ENCODE data around the gene TBC1D22A.

Gene TBC1D22A

DNA sequence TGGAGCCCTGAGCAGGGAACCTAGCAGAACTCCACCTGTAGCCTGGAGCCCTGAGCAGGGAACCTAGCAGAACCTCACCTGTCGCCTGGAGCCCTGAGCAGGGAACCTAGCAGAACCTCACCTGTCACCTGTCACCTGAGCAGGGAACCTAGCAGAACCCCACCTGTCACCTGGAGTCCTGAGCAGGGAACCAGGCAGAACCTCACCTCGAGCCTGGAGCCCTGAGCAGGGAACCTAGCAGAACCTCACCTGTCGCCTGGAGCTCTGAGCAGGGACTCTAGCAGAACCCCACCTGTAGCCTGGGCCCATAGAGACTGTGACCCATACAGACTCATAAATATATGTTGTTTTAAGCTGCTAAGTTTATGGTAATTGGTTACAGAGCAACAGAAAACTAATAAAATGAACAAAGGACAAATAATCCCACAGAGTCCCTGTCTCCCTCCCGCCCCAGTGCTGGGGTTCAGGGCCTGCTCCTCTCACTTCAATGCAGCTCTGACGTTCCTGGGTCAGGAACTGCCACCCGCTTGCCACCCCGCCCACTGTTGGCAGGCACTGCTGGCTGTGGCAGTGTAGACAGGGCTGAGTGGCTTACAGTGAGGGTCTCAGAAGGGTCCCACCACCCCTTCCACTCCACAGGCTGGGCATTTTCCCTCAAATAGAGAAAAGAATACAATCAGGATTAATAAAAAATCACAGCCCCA, 259.1 kb downstream of the TBC1D22A start:
- no peak for DNase-seq

DNA sequence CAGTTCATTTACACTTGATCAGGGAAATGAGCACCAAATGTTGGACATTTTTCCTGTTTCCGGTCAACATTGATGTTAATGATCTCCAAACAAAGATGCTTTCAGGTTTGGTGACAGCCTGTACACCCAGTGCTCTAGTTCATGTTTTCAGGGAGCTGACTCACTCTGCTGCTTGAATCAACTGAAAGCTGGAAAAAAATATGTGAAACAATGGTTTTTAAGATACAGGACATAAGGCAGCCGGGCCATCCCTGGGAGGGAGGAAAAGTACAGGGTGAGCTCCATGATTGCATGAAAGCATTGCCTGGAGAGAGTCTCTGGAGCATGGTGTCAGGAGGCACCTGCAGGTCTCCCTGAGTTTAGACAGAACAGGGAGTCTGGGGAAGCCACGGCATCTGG, 259.6 kb downstream of the TBC1D22A start:
- DNase-seq = no peak

DNA sequence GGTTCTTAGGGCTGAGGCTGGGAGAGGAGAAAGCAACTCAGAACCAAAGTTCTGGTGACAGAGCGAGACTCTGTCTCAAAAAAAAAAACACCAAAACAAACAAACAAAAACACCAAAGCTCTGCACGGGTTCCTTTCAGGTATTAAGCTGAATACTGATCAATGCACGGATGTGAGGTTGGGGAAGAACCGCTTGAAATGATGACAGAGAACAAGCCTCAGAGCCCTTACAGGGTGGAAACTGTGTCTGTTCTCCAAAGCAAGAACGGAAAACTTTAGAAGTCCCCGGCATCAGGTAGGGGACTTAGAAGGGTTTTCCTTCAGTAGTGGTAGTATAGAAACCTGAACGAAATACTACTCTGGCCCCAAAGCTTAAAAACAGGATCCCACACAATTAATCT, 260.0 kb downstream of the TBC1D22A start:
- DNase-seq = no peak

DNA sequence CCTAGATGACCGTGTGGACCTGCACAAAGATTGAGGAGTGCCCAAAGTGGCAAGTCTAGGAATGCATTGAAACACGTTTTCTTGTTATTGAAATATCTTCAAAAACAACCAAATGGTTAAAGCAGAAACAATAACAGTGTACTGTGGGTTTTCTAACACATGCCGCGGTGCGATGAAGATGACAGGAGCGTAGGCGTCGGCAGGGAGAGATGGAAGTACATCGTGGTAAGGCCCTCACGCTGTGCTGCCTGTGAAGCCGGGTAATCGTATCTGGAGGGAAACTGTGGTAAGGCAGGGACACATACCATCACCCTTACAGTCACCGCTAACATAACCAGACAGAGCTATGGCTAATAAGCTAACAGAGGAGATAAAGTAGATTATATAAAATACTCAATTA, 261.4 kb downstream of the TBC1D22A start:
- DNase-seq = no peak

DNA sequence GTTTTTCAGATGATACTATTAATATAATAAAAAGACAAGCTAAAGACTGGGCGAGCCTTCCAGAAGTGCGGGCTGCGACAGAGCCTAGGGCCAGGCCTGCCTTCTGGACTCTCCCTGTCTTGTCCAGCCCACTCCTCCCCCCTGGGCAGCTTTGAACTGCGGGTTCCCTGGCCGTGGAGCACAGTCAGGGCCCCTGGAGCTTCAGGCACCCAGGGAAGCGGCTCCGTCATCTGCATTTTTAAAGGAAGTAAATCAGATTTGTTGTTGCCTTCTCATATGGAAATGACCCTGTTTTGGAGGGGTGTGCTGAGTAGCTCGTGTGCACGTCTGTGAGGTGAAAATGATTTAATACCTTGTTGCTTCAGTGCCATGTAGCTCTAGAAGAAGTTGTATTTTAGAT, 265.3 kb downstream of the TBC1D22A start:
- DNase-seq = no peak

DNA sequence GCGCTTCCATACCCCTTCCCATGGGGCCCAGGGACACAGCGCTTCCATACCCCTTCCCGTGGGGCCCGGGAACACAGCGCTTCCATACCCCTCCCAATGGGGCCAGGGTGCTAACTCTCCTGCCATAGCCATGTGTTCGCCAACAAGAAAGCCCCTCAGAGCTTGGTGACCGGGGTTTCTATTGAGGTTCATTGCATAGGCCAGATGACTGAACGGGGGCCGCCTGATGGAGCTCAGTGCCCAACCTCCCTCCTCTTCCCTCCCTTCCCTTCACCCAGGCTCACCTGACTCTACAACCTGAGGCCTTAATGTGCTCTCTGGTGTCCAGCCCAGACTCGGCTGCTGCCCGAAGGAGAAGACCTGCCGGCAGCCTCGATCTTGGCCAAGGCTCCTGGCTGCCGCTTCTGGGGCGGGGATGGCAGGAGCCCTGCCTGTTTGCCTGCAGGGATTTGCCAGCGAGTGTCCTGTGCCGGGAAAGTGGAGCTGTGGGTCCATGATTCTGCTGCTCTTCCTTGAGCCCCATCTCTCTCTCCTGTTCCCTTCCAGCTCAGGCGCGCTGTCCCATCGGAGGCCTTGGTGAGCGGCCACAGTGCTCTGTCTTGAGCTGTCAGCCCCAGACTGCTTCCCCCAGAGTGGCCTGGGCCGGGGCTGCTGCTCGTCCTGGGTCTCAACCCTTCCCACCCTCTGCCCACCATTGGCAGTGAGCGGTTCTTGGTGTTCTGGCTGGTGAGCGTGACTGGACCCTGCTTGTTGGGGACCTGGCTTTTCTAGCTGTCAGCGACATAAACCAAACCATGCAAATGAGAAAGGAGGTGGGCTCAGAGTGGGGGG, 267.0 kb downstream of the TBC1D22A start:
- DNase-seq = no peak

DNA sequence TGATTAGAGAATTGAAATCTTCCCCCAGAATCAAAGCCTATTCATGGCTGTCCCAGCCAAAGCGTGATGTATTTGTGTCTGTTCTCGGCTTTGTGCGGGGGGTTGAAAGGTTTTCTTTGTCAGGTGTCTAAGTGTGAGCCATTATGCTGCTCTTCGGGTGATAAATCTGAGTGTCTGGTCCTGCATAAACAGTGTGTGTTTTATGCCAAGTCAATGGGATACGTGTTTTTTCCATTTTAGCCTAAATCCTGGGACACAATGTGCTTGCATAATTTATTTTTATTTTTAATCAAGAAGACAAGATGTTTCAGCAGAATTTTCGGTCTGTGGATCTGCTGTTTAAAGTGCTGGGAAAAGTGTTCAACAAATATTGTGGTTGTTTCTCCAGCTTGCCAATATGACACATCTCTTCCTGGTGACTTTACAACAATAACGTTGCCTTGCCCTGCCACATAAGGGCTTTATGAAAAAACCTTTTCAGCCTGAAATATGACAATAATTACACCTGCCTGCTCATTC, 267.8 kb downstream of the TBC1D22A start:
- peak; percentile 16 for DNase-seq

DNA sequence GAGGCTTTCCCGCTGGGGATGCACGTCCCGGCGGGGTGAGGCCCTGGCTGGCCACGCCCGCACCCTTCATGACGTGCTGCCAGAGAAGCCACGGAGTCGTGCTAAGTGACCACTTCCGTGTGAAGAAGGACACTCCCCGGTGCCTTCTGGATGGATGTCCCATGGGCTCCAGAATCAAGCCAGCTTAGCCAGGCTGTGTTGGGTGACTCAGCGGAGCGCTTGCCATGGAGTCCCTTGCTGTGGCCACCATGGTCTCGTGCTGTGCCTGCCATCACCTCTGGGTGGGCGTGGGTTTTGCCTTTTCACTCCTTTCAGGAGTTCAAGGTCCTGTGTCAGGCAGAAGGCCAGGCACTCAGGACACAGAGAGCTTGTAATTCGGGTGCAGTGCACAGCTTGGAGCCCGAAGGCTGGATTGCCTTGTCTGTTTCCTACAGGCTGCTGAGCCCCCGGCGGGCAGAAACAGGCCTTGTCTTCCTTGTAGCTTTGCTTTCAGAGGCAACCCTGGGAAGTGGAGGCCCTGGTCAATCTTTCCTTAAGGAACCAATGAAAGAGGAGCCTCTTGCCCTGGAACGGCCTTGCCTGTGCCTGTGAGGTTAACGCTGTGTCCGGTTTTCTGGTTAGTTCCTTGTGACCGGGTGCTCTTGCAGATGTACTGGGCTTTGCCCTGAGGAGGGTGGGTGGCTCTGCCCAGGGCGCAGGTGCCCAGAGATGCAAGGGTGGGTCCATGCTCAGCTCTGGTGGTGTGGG, 268.6 kb downstream of the TBC1D22A start:
- peak; percentile 37 for DNase-seq

DNA sequence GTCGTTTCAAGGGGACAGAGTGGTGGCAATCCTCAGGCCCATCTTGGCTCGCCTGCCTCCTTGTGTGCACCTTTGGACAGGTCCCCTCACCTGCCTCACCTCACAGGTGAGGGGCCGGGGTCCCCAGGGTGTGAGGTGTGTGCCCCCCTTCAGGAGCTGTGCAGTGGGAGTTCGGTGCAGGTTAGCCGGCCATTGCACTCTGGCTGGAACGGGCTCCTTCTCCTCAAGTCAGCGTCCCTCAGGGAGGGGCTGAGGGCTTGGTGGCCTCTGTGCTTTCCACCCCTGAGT, 269.1 kb downstream of the TBC1D22A start:
- DNase-seq = no peak

DNA sequence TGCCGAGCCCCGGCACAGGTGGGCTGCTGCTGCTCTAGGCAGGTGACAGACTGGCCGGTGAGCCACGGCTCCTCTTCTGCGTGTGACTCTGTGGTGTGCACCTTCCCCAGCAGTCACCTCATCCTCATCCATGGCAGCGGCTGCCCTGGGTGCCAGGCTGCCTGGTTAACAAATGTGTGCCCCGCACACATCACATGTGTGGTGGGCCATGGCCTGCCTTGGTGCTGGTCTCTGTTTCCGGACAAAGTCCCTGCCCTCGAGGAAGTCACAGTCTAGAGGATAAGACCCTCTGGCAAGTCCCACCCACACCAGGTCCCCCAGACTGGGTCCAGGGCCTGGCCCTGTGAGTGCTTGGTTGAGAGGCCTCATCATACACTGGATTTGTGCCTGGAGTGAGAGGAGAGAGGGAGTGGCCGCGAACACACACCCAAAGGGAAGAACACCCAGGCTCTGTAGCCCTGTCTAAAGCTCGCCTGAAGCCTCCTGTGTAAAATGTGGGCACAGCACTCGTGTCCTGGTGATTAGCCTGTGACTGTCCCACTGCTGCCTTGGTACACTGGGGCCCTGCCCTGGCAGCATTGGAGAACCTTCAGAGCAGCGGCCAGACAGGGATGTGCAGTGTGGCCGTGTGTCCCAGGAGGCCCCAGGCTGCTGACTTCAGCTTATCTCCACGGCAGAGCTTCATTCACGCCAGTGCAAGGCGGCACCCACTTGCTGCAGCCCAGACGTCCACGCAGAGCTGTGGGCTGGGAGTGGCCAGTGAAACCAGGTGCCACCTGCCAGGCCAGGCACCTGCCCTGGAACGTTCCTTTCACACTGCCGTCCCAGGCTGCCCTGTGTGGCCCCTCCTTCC, 269.9 kb downstream of the TBC1D22A start:
- DNase-seq = no peak

DNA sequence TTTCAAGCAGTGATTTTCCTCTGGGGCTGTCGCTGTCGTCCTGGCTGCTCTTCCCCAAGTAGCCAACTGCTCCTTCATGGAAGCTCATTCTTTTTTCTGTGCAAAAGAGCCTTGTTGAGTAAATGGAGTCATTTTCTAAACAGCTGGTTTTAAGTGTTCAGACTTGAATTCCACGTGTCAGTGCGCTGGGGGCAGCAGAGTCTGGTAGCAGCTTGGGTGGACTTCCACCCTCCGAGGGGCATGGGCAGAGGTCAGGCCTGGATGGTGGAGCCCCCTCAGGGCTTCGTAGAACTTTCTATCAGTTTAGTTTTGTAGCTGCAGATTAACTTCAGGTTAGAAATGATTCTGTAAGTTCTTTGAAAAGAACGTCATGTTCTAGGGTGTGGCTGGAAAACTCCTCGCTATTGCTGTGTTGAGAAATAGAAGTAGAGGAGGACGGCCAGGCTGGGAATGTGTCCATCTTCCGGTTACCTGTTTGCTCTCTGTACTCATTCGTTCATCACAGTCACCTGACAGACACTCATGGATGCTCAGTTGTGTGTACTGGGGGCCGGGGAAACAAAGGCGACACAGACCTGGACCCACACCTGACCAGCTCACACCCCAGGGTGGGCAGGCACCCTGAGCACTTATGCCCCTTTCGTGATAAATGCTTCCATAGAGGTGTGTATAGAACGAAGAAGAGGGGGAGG, 270.7 kb downstream of the TBC1D22A start:
- no peak for DNase-seq

DNA sequence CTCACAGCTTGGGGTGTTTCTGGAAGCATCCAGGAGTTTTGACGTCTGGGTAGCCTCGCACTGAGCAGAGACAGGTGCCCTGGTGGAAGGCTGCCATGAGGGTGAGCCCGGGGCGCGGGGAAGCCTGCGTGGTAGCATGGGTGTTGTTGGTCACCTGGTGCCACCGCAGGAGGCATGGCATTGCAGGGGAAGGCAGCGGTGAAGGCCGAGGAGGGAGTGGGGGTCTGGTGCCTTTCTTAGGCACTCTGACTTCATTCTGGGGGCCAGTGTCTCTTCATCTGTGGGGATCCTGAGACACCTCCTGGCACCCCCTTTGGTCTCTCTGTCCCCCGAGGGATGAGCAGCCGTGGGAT, 271.2 kb downstream of the TBC1D22A start:
- DNase-seq = no peak

DNA sequence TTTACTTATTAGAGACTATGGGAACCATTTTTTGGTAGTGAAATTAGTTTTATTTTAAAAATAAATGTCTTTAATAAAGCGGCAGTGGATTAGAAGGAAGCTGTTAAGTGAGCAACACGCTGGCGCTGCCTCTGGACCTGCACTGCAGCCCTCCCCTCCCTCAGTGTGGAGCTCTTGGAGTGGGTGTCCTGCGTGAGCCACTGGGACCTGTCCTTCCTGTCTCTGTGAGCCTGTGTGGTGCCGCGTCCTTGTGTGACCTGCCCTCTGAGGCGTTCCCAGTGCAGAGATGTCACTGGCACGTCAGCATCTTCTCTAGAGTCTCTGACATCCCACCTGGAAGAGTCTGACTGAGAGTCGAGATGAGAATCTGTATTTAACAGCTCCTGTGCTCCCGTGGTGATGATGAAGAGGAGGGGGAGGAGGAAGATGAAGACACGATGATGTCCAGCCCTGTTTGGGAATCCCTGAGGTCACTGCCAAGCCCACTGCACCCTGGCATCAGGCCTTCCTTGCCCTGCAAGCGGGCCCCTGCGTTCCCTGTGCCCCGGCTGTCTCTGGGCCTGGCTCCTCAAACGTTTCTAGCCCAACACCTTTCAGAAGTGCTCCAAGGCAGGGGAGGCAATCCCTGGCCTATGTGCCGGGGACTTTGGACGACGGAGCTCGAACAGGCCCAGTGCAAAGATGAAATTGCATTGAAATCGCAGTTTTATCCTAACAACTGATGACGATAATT, 271.8 kb downstream of the TBC1D22A start:
- no peak for DNase-seq

DNA sequence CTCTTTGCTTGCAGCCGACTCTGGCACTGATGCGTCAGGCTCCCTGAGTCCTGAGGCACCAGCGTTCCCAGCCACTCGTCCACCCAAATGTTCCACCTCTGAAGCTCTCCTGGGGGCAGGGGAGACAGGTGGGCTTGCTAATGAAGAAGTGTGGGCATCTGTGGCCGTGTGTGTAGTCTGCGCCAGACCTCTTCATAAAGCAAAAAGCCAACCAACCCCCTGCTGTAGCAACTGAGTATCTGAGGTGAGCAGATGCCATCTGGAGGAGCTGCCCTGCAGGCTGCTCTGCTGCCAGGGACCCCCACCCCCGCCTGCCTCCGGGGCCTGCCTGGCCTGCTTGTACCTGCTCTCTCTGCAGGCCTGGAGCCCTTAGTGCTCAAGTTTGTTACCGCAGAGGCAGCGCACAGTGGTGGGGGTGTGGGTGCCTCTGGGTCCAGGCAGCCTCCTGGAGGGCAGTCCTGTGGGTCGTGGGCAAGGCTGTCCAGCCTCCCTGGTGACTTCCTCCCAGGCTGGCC, 272.5 kb downstream of the TBC1D22A start:
- no peak for DNase-seq

DNA sequence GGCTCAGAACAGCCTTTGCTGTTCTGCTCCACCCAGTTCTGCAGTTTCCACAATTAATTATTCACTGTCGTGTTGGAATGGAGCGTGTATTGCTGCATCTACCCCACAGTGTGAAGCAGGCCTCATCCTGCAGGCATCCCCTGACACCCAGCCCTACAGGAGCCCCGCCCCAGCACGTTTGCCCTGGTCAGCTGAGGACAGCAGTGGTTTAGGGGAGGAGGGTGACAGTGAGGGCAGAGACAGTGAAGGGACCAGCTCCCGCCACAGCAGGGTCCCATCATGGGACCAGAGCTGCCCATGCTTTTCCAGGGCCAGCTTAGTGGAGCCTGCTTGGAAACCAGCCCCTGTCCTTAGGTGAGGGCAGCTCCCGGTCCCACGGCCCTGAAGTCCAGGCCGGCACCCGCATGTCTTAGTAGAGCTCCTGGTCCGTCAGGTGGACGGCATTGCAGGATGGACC, 273.0 kb downstream of the TBC1D22A start:
- no peak for DNase-seq

DNA sequence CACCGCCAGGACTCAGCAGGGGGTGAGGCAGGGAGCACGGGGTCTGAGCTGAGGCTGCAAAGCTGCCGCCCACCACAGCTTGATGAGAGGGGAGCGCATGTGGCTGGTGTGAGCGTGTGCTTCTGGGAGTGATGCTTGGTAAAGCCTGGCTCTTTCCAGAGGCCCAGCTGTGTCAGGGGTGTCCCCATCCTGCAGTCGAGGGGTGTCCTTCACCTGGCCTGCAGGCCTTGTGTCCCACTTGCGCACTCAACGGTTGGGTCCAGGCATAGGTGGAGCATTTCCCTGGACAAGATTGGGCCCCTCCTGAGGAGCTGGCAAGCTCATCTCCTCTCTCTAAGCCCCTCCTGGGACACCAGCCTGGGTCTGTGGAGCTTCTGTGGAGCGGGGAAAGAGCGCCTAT, 273.9 kb downstream of the TBC1D22A start:
- no peak for DNase-seq

DNA sequence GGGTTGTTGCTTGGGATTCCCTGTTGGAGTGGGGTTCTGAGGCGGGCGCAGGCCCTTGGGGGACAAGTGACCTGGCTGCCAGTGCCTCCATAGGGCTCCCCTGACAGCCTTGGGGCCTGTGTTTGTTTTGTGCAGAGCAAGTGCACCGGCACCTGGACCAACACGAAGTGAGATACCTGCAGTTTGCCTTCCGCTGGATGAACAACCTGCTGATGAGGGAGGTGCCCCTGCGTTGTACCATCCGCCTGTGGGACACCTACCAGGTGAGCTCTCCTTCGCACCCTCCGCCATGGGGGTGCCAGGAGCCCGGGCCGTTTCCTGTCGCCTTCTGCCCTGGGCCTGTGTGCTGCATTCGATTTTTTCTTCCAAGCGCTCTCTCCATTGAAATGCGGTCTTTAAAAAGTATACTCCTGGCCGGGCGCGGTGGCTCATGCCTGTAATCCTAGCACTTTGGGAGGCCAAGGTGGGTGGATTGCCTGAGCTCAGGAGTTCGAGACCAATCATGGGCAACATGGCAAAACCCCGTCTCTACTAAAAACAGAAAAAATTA, 274.6 kb downstream of the TBC1D22A start:
- no peak for DNase-seq

DNA sequence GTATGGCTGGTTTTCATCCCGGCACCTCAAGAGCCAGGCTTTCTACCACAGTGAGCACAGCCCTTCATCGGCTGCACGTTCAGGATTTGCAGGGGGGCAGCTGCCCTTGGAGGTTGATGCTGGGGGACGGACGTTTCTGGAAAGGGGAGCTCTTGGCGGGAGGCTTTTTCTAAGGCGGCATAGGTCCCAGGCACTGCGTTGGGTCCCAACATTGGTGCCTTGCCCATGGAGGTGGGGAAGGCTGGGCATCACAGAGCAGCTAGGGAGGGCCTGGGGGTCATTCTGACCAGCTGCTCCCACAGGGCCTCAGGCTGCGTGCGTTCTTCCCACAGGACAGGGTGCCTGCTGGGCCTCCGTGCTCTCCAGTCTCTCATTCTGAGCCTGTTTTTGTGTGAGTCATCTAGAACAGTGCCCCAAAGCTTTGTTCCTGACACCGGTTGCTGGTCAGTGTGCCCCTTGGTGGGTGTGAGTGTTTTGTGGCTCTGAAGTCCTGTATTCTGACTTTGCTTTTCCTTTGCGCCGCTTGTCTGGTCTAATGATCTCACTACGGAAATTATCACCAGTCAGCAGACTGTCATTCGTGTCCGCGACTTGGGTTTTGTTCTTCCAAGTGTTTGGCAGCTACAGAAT, 275.9 kb downstream of the TBC1D22A start:
- no peak for DNase-seq

DNA sequence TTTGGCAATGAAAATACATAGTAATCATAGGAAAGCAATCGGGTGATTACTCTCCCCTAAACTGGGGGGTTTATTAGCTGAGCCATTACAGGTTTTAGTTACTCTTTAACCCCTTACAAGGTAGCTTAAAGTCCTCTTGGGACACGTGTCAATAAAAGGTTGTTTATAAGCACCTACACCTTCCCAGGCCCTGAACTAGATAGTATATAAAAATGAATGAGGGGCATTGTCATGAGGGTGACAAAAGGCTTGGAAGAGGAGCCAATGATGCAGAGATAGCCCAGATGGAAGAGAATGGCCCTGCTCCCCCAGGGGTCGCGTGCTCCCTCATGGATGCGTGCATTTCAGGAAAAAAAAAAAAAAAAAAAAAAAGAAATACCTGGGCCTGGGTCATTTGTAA, 276.9 kb downstream of the TBC1D22A start:
- DNase-seq = no peak

DNA sequence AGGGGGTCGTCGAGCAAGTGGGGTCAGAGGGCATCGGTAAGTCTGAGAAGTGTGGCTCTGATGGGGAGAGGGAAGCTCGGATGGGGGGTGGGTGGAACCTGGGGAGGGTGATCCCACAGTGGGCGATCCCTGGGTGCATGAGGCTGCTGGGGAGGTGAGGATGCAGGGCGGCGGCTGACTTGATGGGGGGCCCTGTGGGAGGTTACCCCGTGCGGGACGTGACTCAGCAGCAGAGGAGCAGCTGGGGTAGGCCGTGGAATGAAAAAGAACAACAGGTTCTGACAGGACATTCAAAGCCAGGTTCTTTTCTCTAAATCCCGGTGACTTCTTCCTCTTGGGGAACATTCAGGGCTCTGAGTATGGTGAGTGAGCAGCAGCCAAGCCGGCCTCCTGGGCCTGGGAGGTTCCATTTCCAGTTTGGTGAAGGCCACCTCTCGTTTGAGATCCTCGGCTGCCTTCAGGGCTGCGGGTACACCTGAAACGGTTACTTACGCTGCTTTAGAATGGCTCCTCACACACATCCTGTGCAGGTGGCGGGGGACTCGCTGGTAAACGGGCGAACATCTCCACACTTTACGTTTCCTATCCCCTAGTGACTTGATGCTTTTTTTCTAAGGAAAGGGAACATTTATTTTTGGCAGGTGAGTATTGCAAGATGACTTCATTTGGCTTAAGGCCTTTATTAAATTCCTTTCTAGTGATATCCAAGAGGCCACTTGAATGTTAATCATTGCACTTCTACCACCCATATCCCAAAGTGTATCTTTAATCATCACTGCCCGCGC, 278.2 kb downstream of the TBC1D22A start:
- DNase-seq = no peak

Data from NCI-H2029 (cell line).